IMR-90 (cell line): ENCODE data around the gene AQP1. TPM values are rescaled to one million over a fixed set of nuclear protein-coding genes. Genes with fewer than 3 reads are reported as not detected.

ENCODE experiments used
- ATAC-seq: fragments of 200-7000 bp; cut with Tn5 transposase; 2 replicates; pipeline ENCODE4 v1.9.1; 2020; ENCODE audit warnings: low read depth, mild to moderate bottlenecking, moderate library complexity
- BruUV-seq: library from RNA; stranded (reverse); fragments of 400-500 nt; replicated peaks from 2 replicates; lab custom pipeline; 2021; lab: Mats Ljungman, UMichigan
- CTCF ChIA-PET: fragments of 300-600 bp; formaldehyde crosslinking; extraction: SDS; loops from one replicate; lab custom pipeline; 2021; ENCODE audit warnings: antibody characterized with exemption; lab: Yijun Ruan, JAX
- POLR2A ChIA-PET: fragments of 300-600 bp; sonication (Branson Sonifier 250); formaldehyde crosslinking; loops from one replicate; lab custom pipeline; 2022; ENCODE audit warnings: antibody characterized with exemption; ENCODE audit not compliant: unreplicated experiment; lab: Charles Lee
- DNase-seq: peaks from one replicate; pipeline ENCODE4 v3.0.0; 2013
- H2AFZ ChIP-seq: replicated peaks from 2 replicates; pipeline ENCODE3; 2013; ENCODE audit warnings: low read length, mild to moderate bottlenecking; ENCODE audit not compliant: poor library complexity
- H2AK5ac ChIP-seq: 2 replicates; pipeline ENCODE4 v1.6.1; 2013; ENCODE audit warnings: low read depth, low read length, inconsistent platforms
- H2AK9ac ChIP-seq: replicated peaks from 2 replicates; pipeline ENCODE3; 2013; ENCODE audit warnings: mild to moderate bottlenecking, low read depth, low read length, moderate library complexity; ENCODE audit not compliant: poor library complexity
- H2BK120ac ChIP-seq: 2 replicates; pipeline ENCODE4 v1.6.1; 2013; ENCODE audit warnings: low read depth, low read length, inconsistent platforms
- H2BK15ac ChIP-seq: 3 replicates; pipeline ENCODE4 v1.6.1; 2013; ENCODE audit warnings: low read depth, low read length, inconsistent platforms
- H2BK20ac ChIP-seq: 2 replicates; pipeline ENCODE4 v1.6.1; 2013; ENCODE audit warnings: low read depth, mild to moderate bottlenecking, inconsistent platforms, low read length, moderate library complexity
- H2BK5ac ChIP-seq: 2 replicates; pipeline ENCODE4 v1.6.1; 2013; ENCODE audit warnings: mild to moderate bottlenecking, low read depth, low read length, inconsistent platforms; ENCODE audit not compliant: poor library complexity, severe bottlenecking
- H3K14ac ChIP-seq: replicated peaks from 2 replicates; pipeline ENCODE4 v1.6.1; 2013; ENCODE audit warnings: low read depth, low read length, inconsistent platforms
- H3K18ac ChIP-seq: 2 replicates; pipeline ENCODE4 v1.6.1; 2013; ENCODE audit warnings: low read depth, low read length, control low read depth
- H3K23ac ChIP-seq: 2 replicates; pipeline ENCODE4 v1.6.1; 2013; ENCODE audit warnings: low read depth, low read length, inconsistent platforms
- H3K27ac ChIP-seq: 2 replicates; pipeline ENCODE4 v1.5.1; 2013; ENCODE audit warnings: mild to moderate bottlenecking, control low read depth, low read length; ENCODE audit not compliant: insufficient read depth
- H3K27me3 ChIP-seq: 2 replicates; pipeline ENCODE4 v1.6.1; 2013; ENCODE audit warnings: low read length; ENCODE audit not compliant: control insufficient read depth, insufficient read depth
- H3K36me3 ChIP-seq: 2 replicates; pipeline ENCODE4 v1.6.1; 2013; ENCODE audit warnings: low read length, mixed read lengths; ENCODE audit not compliant: control insufficient read depth, insufficient read depth
- H3K4ac ChIP-seq: 2 replicates; pipeline ENCODE4 v1.6.1; 2013; ENCODE audit warnings: low read depth, low read length, inconsistent platforms
- H3K4me1 ChIP-seq: 2 replicates; pipeline ENCODE4 v1.6.1; 2013; ENCODE audit warnings: low read length, mixed read lengths; ENCODE audit not compliant: control insufficient read depth, insufficient read depth
- H3K4me2 ChIP-seq: 2 replicates; pipeline ENCODE4 v1.6.1; 2013; ENCODE audit warnings: low read depth, mild to moderate bottlenecking, control low read depth, low read length, moderate library complexity
- H3K4me3 ChIP-seq: 2 replicates; pipeline ENCODE4 v1.5.1; 2013; ENCODE audit warnings: low read depth, mild to moderate bottlenecking, control low read depth, low read length, moderate library complexity; ENCODE audit not compliant: insufficient read depth
- H3K56ac ChIP-seq: 2 replicates; pipeline ENCODE4 v1.6.1; 2013; ENCODE audit warnings: low read length, inconsistent platforms; ENCODE audit not compliant: insufficient read depth; ENCODE audit errors: extremely low read depth
- H3K79me1 ChIP-seq, 2 experiments: 2 replicates each; pipeline ENCODE4 v1.6.1; 2013; ENCODE audit warnings: low read length in 2 of 2, inconsistent platforms in 1 of 2, low read depth in 1 of 2
- H3K9ac ChIP-seq: 2 replicates; pipeline ENCODE4 v1.6.1; 2013; ENCODE audit warnings: low read depth, low read length, control low read depth
- H3K9me1 ChIP-seq: 2 replicates; pipeline ENCODE4 v1.6.1; 2013; ENCODE audit warnings: low read length, inconsistent platforms; ENCODE audit not compliant: insufficient read depth
- H3K9me3 ChIP-seq: 2 replicates; pipeline ENCODE4 v1.6.1; 2013; ENCODE audit warnings: low read length; ENCODE audit not compliant: control insufficient read depth, insufficient read depth
- H4K20me1 ChIP-seq: 2 replicates; pipeline ENCODE4 v1.6.1; 2013; ENCODE audit warnings: low read length, inconsistent platforms; ENCODE audit not compliant: insufficient read depth
- H4K5ac ChIP-seq: 2 replicates; pipeline ENCODE4 v1.6.1; 2013; ENCODE audit warnings: mild to moderate bottlenecking, low read depth, low read length, control low read depth
- H4K8ac ChIP-seq, 2 experiments: 2 replicates each; pipeline ENCODE4 v1.6.1; 2013; ENCODE audit warnings: low read depth in 2 of 2, low read length in 2 of 2, control low read depth in 1 of 2, inconsistent platforms in 1 of 2
- H4K91ac ChIP-seq: 2 replicates; pipeline ENCODE4 v1.6.1; 2013; ENCODE audit warnings: low read depth, low read length, inconsistent platforms; ENCODE audit not compliant: insufficient read depth
- BHLHE40 ChIP-seq: fragments of 150-350 bp; IDR thresholded peaks from 2 replicates; pipeline ENCODE4 v1.6.1; 2016; ENCODE audit warnings: mild to moderate bottlenecking, low read depth, low read length
- CEBPB ChIP-seq: IDR thresholded peaks from 2 replicates; pipeline ENCODE4 v1.6.1; 2012; ENCODE audit warnings: low read depth, low read length, improper control_type of control experiment
- CHD1 ChIP-seq: IDR thresholded peaks from 2 replicates; pipeline ENCODE4 v1.6.1; 2012; ENCODE audit warnings: low read depth, low read length, improper control_type of control experiment
- CTCF ChIP-seq: conservative IDR thresholded peaks from 2 replicates; pipeline ENCODE4 v1.5.1; 2012; ENCODE audit warnings: mild to moderate bottlenecking, low read depth, low read length, improper control_type of control experiment
- ELK1 ChIP-seq: fragments of 150-350 bp; IDR thresholded peaks from 2 replicates; pipeline ENCODE4 v1.6.1; 2016; ENCODE audit warnings: low read depth, mild to moderate bottlenecking, low read length, moderate library complexity, borderline replicate concordance
- MAFK ChIP-seq: IDR thresholded peaks from 2 replicates; pipeline ENCODE4 v1.6.1; 2012; ENCODE audit warnings: low read depth, low read length, improper control_type of control experiment
- MAZ ChIP-seq: IDR thresholded peaks from 2 replicates; pipeline ENCODE4 v1.6.1; 2012; ENCODE audit warnings: low read depth, mild to moderate bottlenecking, low read length, improper control_type of control experiment, moderate library complexity, borderline replicate concordance
- MXI1 ChIP-seq: IDR thresholded peaks from 2 replicates; pipeline ENCODE4 v1.6.1; 2012; ENCODE audit warnings: low read depth, mild to moderate bottlenecking, low read length, moderate library complexity, borderline replicate concordance
- NFE2L2 ChIP-seq: fragments of 150-350 bp; IDR thresholded peaks from 2 replicates; pipeline ENCODE4 v1.6.1; 2016; ENCODE audit warnings: low read depth, mild to moderate bottlenecking, low read length
- POLR2A ChIP-seq: IDR thresholded peaks from 2 replicates; pipeline ENCODE4 v1.6.1; 2012; ENCODE audit warnings: mild to moderate bottlenecking, low read depth, low read length
- RAD21 ChIP-seq: IDR thresholded peaks from 2 replicates; pipeline ENCODE4 v1.6.1; 2012; ENCODE audit warnings: low read length, improper control_type of control experiment
- RCOR1 ChIP-seq: IDR thresholded peaks from 2 replicates; pipeline ENCODE4 v1.6.1; 2012; ENCODE audit warnings: mild to moderate bottlenecking, low read length, improper control_type of control experiment; ENCODE audit not compliant: insufficient replicate concordance
- RFX5 ChIP-seq: IDR thresholded peaks from 2 replicates; pipeline ENCODE4 v1.8.0; 2012; ENCODE audit warnings: low read depth, mild to moderate bottlenecking, low read length, moderate library complexity
- SMC3 ChIP-seq: fragments of 150-350 bp; IDR thresholded peaks from 2 replicates; pipeline ENCODE4 v1.6.1; 2016; ENCODE audit warnings: low read depth, mild to moderate bottlenecking, antibody characterized with exemption, low read length, moderate library complexity
- USF2 ChIP-seq: fragments of 150-350 bp; IDR thresholded peaks from 2 replicates; pipeline ENCODE4 v1.6.1; 2017; ENCODE audit warnings: mild to moderate bottlenecking, antibody characterized with exemption, low read length, low read depth
- WGBS, 2 experiments: methylation state at CpG; one replicate each; pipeline versions ENCODE4 v1.1.5 to v1.1.7; 2013; ENCODE audit warnings: missing lambda C conversion rate in 2 of 2; ENCODE audit not compliant: insufficient read length in 1 of 2; ENCODE audit errors: extremely low coverage in 2 of 2; 5-methylcytosine and 5-hydroxymethylcytosine counted together
- dilution Hi-C: fragments of 300-500 bp; cut with HindIII; formaldehyde crosslinking; loops from one replicate; pipeline ENCODE4 v1.14.3; 2018; ENCODE audit warnings: low sequenced_read_pairs; ENCODE audit not compliant: unreplicated experiment
- in situ Hi-C: fragments of 300-500 bp; cut with MboI; formaldehyde crosslinking; loops from 3 replicates; pipeline ENCODE4 v1.14.3; 2019; ENCODE audit warnings: low sequenced_read_pairs, inconsistent platforms, mixed read lengths
- intact Hi-C: fragments of 100-400 bp; cut with micrococcal nuclease; formaldehyde crosslinking; loops from 2 replicates; pipeline ENCODE4 v1.10.0; 2022
- polyA plus RNA-seq, 3 experiments: library from polyadenylated mRNA; depleted of rRNA; stranded (reverse); fragments of >200 nt; gene quantifications; 2 replicates each; pipeline ENCODE4 v1.2.3, GENCODE V29; 2012; ENCODE audit warnings: low replicate concordance in 1 of 3
- total RNA-seq: library from RNA; depleted of rRNA; stranded (reverse); fragments of >200 nt; gene quantifications from 2 replicates; pipeline ENCODE4 v1.2.3, GENCODE V29; 2012

Gene AQP1
- total and polyA plus RNA-seq, 2 of the 4 experiments (the other 2 are of a cell fraction), result 0.18 to 0.39 TPM

DNA sequence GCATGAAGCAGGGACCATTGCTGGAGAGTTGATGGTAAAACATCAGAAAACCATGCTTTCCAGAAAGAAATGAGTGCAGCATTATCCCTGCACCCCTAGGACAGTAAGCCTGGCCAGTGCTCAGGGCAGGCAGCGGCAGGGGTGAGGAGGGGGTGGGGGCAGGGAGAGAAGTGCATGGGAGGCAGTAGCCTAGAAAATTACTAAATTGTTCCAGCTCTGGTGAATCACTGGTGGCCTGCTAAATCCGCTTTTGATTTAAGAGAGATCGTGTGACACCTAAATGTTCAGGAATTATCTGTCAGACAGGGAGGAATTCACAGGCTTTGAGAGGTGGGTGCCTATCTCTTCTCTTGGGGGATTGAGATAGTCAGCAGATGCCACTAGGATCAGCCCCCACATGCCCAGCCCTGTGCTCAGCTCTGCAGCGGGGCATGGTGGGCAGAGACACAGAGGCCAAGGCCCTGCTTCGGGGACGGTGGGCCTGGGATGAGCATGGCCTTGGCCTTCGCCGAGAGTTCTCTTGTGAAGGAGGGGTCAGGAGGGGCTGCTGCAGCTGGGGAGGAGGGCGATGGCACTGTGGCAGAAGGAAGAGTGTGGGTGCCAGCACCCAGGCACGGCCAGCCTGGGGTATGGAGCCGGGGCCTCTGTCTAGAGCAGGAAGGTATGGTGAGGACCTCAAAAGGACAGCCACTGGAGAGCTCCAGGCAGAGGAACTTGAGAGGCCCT lies 5.0 kb upstream of the AQP1 start:
- dilution Hi-C loops, result no loop called here
- no peak overlapping the region for H2AK5ac ChIP-seq
- CTCF ChIA-PET, result interaction anchor here (0.6 to 1.2 kb wide), 2 partner anchors 12 to 892 kb away, joined by 3 to 4 read pairs; no protein-coding TSS in a partner anchor
- TF ChIP-seq MAFK, result no peak
- TF ChIP-seq SMC3, result no peak
- TF ChIP-seq RAD21, result no peak
- TF ChIP-seq RFX5, result no peak
- TF ChIP-seq CEBPB, result no peak
- TF ChIP-seq POLR2A, result no peak
- TF ChIP-seq CHD1, result no peak
- TF ChIP-seq RCOR1, result no peak
- TF ChIP-seq BHLHE40, result no peak
- no peak for TF ChIP-seq ELK1
- no peak for TF ChIP-seq USF2
- TF ChIP-seq NFE2L2, result no peak
- TF ChIP-seq CTCF, result no peak
- TF ChIP-seq MAZ, result no peak
- TF ChIP-seq MXI1, result no peak

More for the DNA sequence above, 5.0 kb upstream of the AQP1 start:
- H2BK15ac ChIP-seq, result no peak overlapping the region
- H3K79me1 ChIP-seq, result no peaks in the 10 kb centered on the region
- no peak overlapping the region for H3K9ac ChIP-seq
- H3K9me3 ChIP-seq, result no peaks in the 10 kb centered on the region
- no peak overlapping the region for H3K4me2 ChIP-seq
- H2BK20ac ChIP-seq, result no peak overlapping the region
- no peaks in the 10 kb centered on the region for H3K36me3 ChIP-seq
- H2AK9ac ChIP-seq, result no peak overlapping the region
- H3K27me3 ChIP-seq, result peaks cover 3% of the 10 kb centered on the region; the same call in 1 of the 2 replicates
- H3K4ac ChIP-seq, result no peak overlapping the region
- BruUV-seq, result no TSS peak
- DNase-seq (peak; percentile 30), ATAC-seq (peak; percentile 64)
- no peak overlapping the region for H3K23ac ChIP-seq
- WGBS, 2 experiments, result 98% methylated on average over 6 of the region's 11 CpGs; no CpG with 5 or more reads in 1 of the 2 experiments
- no peaks in the 10 kb centered on the region for H4K20me1 ChIP-seq
- no peak overlapping the region for H4K91ac ChIP-seq
- POLR2A ChIA-PET, result no interaction called here
- H4K8ac ChIP-seq, result no peak overlapping the region
- 0 out of 2 replicates have a peak, but pooled peaks cover 5% of the 10 kb centered on the region for H3K9me1 ChIP-seq
- no peak overlapping the region for H3K56ac ChIP-seq
- no peak overlapping the region for H3K27ac ChIP-seq
- no peak overlapping the region for H3K18ac ChIP-seq
- H3K4me3 ChIP-seq, result no peak overlapping the region
- no peak overlapping the region for H2BK5ac ChIP-seq
- intact Hi-C loops, result no loop called here
- H2BK120ac ChIP-seq, result no peak overlapping the region
- H3K4me1 ChIP-seq, result peaks cover 6% of the 10 kb centered on the region
- no peak overlapping the region for H4K5ac ChIP-seq
- H2AFZ ChIP-seq, result no peak overlapping the region
- H3K14ac ChIP-seq, result no peak overlapping the region
- in situ Hi-C loops, result no loop called here
